WERI-Rb-1 (cell line): ENCODE measurements around the gene TXN2.

ENCODE experiments used
- DNase-seq: peaks from one replicate; pipeline ENCODE4 v3.0.0-alpha.2; 2020
- H3K27ac ChIP-seq: fragments of 250-450 bp; sonication (Bioruptor Pico); 2 replicates; pipeline ENCODE4 v1.5.1; 2020; ENCODE audit warnings: mild to moderate bottlenecking, moderate library complexity
- H3K27me3 ChIP-seq: fragments of 250-450 bp; sonication (Bioruptor Pico); 2 replicates; pipeline ENCODE4 v1.5.1; 2021; ENCODE audit warnings: mild to moderate bottlenecking, low read depth, moderate library complexity; ENCODE audit not compliant: insufficient read depth, severe bottlenecking
- H3K36me3 ChIP-seq: fragments of 250-450 bp; sonication (Bioruptor Pico); 2 replicates; pipeline ENCODE4 v1.5.1; 2020; ENCODE audit warnings: mild to moderate bottlenecking, moderate library complexity
- H3K4me3 ChIP-seq: 2 replicates; pipeline ENCODE4 v1.5.1; 2011; ENCODE audit warnings: low read depth, mild to moderate bottlenecking, control low read depth, low read length
- H3K9me3 ChIP-seq: fragments of 250-450 bp; sonication (Bioruptor Pico); 2 replicates; pipeline ENCODE4 v1.5.1; 2021; ENCODE audit warnings: mild to moderate bottlenecking, moderate library complexity; ENCODE audit not compliant: severe bottlenecking
- CTCF ChIP-seq: IDR thresholded peaks from 2 replicates; pipeline ENCODE4 v1.5.1; 2011; ENCODE audit warnings: low read depth, mild to moderate bottlenecking, control low read depth, inconsistent platforms, low read length

The TXN2 gene

GRCh38 chr22:36514766-36515165 is 33.3 kb upstream of the TXN2 start:
- no peak for DNase-seq
- H3K27ac ChIP-seq, result no peak overlapping the region
- no peaks in the 10 kb centered on the region for H3K9me3 ChIP-seq
- peaks cover 96% of the 10 kb centered on the region for H3K36me3 ChIP-seq
- no peak for TF ChIP-seq CTCF
- H3K27me3 ChIP-seq, result no peaks in the 10 kb centered on the region
- no peak overlapping the region for H3K4me3 ChIP-seq

- no peak for DNase-seq
- peaks cover 81% of the 10 kb centered on the region for H3K36me3 ChIP-seq
- H3K27ac ChIP-seq, result no peak overlapping the region
- no peak for TF ChIP-seq CTCF
- H3K9me3 ChIP-seq, result no peaks in the 10 kb centered on the region
- H3K4me3 ChIP-seq, result no peak overlapping the region
- H3K27me3 ChIP-seq, result no peaks in the 10 kb centered on the region
Observed at GRCh38 chr22:36512991-36513390, 31.6 kb upstream of the TXN2 start.

GRCh38 chr22:36512333-36512732 is 30.9 kb upstream of the TXN2 start:
- Histone ChIP-seq H3K4me3 (no peak overlapping the region), H3K27ac (no peak overlapping the region), H3K9me3 (no peaks in the 10 kb centered on the region), H3K27me3 (no peaks in the 10 kb centered on the region), H3K36me3 (peaks cover 75% of the 10 kb centered on the region)
- no peak for DNase-seq
- TF ChIP-seq CTCF, result no peak

GRCh38 chr22:36510966-36511881 is 29.8 kb upstream of the TXN2 start:
- no peaks in the 10 kb centered on the region for H3K27me3 ChIP-seq
- no peak overlapping the region for H3K4me3 ChIP-seq
- peaks cover 64% of the 10 kb centered on the region for H3K36me3 ChIP-seq
- peak; percentile 61 for DNase-seq
- H3K9me3 ChIP-seq, result no peaks in the 10 kb centered on the region
- no peak overlapping the region for H3K27ac ChIP-seq
- peak; percentile 59; the same call in 1 of the 2 replicates for TF ChIP-seq CTCF

- Histone ChIP-seq H3K36me3 (peaks cover 62% of the 10 kb centered on the region), H3K9me3 (no peaks in the 10 kb centered on the region), H3K4me3 (no peak overlapping the region), H3K27me3 (no peaks in the 10 kb centered on the region), H3K27ac (no peak overlapping the region)
- no peak for DNase-seq
- TF ChIP-seq CTCF, result no peak
Observed at GRCh38 chr22:36510384-36510783, 28.9 kb upstream of the TXN2 start.
